RWPE2 (cell line): ENCODE data around the gene MAP1B.
A peak's percentile ranks its signal among the peaks of the same experiment; 100 is the strongest.

Experiments
- ATAC-seq: fragments of 200-7000 bp; cut with Tn5 transposase; 3 replicates; pipeline ENCODE4 v1.9.1; 2021; ENCODE audit warnings: low read depth
- DNase-seq: peaks from one replicate; pipeline ENCODE4 v3.0.0-alpha.2; 2020; ENCODE audit warnings: low spot score
- H3K27ac ChIP-seq: fragments of 450-650 bp; 2 replicates; pipeline ENCODE4 v1.5.1; 2017; ENCODE audit warnings: mild to moderate bottlenecking; ENCODE audit not compliant: poor library complexity, severe bottlenecking
- H3K27me3 ChIP-seq: fragments of 250-450 bp; sonication (Bioruptor Pico); 2 replicates; pipeline ENCODE4 v1.5.1; 2021; ENCODE audit warnings: mild to moderate bottlenecking, moderate library complexity; ENCODE audit not compliant: insufficient read depth, poor library complexity, severe bottlenecking
- H3K36me3 ChIP-seq: fragments of 250-450 bp; sonication (Bioruptor Pico); 2 replicates; pipeline ENCODE4 v1.5.1; 2020; ENCODE audit warnings: low read depth, mild to moderate bottlenecking, moderate library complexity
- H3K4me1 ChIP-seq: fragments of 250-450 bp; sonication (Bioruptor Pico); 2 replicates; pipeline ENCODE4 v1.5.1; 2021; ENCODE audit warnings: mild to moderate bottlenecking, moderate library complexity; ENCODE audit not compliant: insufficient read depth, poor library complexity, severe bottlenecking
- H3K4me3 ChIP-seq: fragments of 250-450 bp; sonication (Bioruptor Pico); 2 replicates; pipeline ENCODE4 v1.5.1; 2021; ENCODE audit warnings: mild to moderate bottlenecking, moderate library complexity; ENCODE audit not compliant: severe bottlenecking
- H3K9me3 ChIP-seq: fragments of 250-450 bp; sonication (Bioruptor Pico); 2 replicates; pipeline ENCODE4 v1.5.1; 2021; ENCODE audit warnings: mild to moderate bottlenecking, moderate library complexity; ENCODE audit not compliant: severe bottlenecking
- CTCF ChIP-seq: fragments of 450-650 bp; IDR thresholded peaks from one replicate; pipeline ENCODE4 v1.5.1; 2017; ENCODE audit warnings: mild to moderate bottlenecking, moderate library complexity; ENCODE audit not compliant: poor library complexity, severe bottlenecking

Gene MAP1B

GRCh38 chr5:72242796-72243475 is 135.7 kb downstream of the MAP1B start:
- no peak for ATAC-seq
- no peaks in the 10 kb centered on the region for H3K9me3 ChIP-seq
- TF ChIP-seq CTCF, result no peak
- H3K36me3 ChIP-seq, result peaks cover 20% of the 10 kb centered on the region
- H3K4me3 ChIP-seq, result no peak overlapping the region
- DNase-seq, result no peak
- no peak overlapping the region for H3K27ac ChIP-seq
- H3K4me1 ChIP-seq, result peaks cover 14% of the 10 kb centered on the region
- H3K27me3 ChIP-seq, result no peaks in the 10 kb centered on the region

- no peaks in the 10 kb centered on the region for H3K9me3 ChIP-seq
- no peak overlapping the region for H3K4me3 ChIP-seq
- peaks cover 21% of the 10 kb centered on the region for H3K4me1 ChIP-seq
- H3K27ac ChIP-seq, result no peak overlapping the region
- DNase-seq, result no peak
- no peak for ATAC-seq
- TF ChIP-seq CTCF, result no peak
- H3K27me3 ChIP-seq, result no peaks in the 10 kb centered on the region
- peaks cover 13% of the 10 kb centered on the region for H3K36me3 ChIP-seq
These were observed 136.4 kb downstream of the MAP1B start for GRCh38 chr5:72243706-72244105.

- ATAC-seq (peak; percentile 73), DNase-seq (no peak)
- H3K4me1 ChIP-seq, result peaks cover 23% of the 10 kb centered on the region
- H3K27me3 ChIP-seq, result no peaks in the 10 kb centered on the region
- peaks cover 9% of the 10 kb centered on the region; the same call in 1 of the 2 replicates for H3K36me3 ChIP-seq
- no peak overlapping the region for H3K4me3 ChIP-seq
- H3K27ac ChIP-seq, result no peak overlapping the region
- TF ChIP-seq CTCF, result peak; percentile 68
- no peaks in the 10 kb centered on the region for H3K9me3 ChIP-seq
These were observed 137.6 kb downstream of the MAP1B start for GRCh38 chr5:72244862-72245371.

GRCh38 chr5:72245546-72245945 is 138.3 kb downstream of the MAP1B start:
- H3K27ac ChIP-seq, result no peak overlapping the region
- H3K4me1 ChIP-seq, result peaks cover 23% of the 10 kb centered on the region
- DNase-seq (no peak), ATAC-seq (no peak)
- no peak for TF ChIP-seq CTCF
- no peak overlapping the region for H3K4me3 ChIP-seq
- peaks cover 9% of the 10 kb centered on the region; the same call in 1 of the 2 replicates for H3K36me3 ChIP-seq
- H3K27me3 ChIP-seq, result no peaks in the 10 kb centered on the region
- H3K9me3 ChIP-seq, result no peaks in the 10 kb centered on the region

GRCh38 chr5:72245951-72246532 is 138.8 kb downstream of the MAP1B start:
- H3K27ac ChIP-seq, result no peak overlapping the region
- H3K4me3 ChIP-seq, result no peak overlapping the region
- DNase-seq (no peak), ATAC-seq (no peak)
- H3K4me1 ChIP-seq, result peaks cover 23% of the 10 kb centered on the region
- peaks cover 9% of the 10 kb centered on the region; the same call in 1 of the 2 replicates for H3K36me3 ChIP-seq
- TF ChIP-seq CTCF, result no peak
- no peaks in the 10 kb centered on the region for H3K27me3 ChIP-seq
- H3K9me3 ChIP-seq, result no peaks in the 10 kb centered on the region
